Measurements from ENCODE around the gene POLR3B.

GRCh38 chr12:106480251-106480650 is 122.7 kb downstream of the POLR3B start:
- TF ChIP-seq CTCF (IDR thresholded peaks at IDR 0.05) (no peak), EP300 (IDR thresholded peaks at IDR 0.05) (no peak), POLR2AphosphoS5 (IDR thresholded peaks at IDR 0.05) (no peak)
